ENCODE results near the gene TMEM74B. TPM values are rescaled to one million over a fixed set of nuclear protein-coding genes. Genes with fewer than 3 reads are reported as not detected.

Gene TMEM74B
- total RNA-seq, 1 donor from 2014 or later: 0.36 TPM

GRCh38 chr20:1212607-1213396, 28.0 kb upstream of the TMEM74B start:
- Mint-ChIP-seq H3K4me3 (no peak overlapping the region), H3K27ac (no peak overlapping the region), H3K36me3 (ENCODE audit: low read depth) (no peaks in the 10 kb centered on the region), H3K27me3 (ENCODE audit: insufficient read depth) (peaks cover 11% of the 10 kb centered on the region), H3K9me3 (no peaks in the 10 kb centered on the region), H3K4me1 (ENCODE audit: low read depth) (peaks cover 38% of the 10 kb centered on the region)
- intact Hi-C loops (cut with micrococcal nuclease): loop anchor here (1.0 to 5.0 kb wide), 6 partner anchors 28 to 397 kb away; partner anchors contain the start of genes PSMF1 and TMEM74B
- DNase-seq (ENCODE audit: low spot score): peak; percentile 59

DNA sequence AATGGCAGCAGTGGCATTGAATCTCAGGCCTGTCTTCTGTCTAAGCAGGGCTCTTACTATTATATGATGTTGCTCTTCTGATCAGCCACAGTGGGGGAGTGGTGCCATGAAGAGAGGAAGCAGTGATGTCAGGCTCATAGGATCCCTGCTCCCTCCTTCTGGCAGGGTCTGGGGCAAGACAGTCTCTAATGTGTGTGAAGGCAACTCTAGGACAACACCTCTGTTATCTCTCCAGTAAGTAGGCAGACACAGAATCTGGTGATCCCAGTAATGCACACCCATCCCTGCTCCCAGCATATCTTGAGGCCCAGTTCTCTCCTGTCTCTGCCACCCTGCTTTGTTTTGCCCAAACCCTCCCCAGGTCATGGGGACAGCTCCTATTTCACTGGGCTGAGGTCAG, 27.2 kb upstream of the TMEM74B start:
- H3K4me3 Mint-ChIP-seq: no peak overlapping the region
- no peak overlapping the region for H3K27ac Mint-ChIP-seq
- H3K36me3 Mint-ChIP-seq (ENCODE audit: low read depth): no peaks in the 10 kb centered on the region
- peaks cover 38% of the 10 kb centered on the region for H3K4me1 Mint-ChIP-seq (ENCODE audit: low read depth)
- intact Hi-C loops (cut with micrococcal nuclease): loop anchor here (2.0 to 5.0 kb wide), 2 partner anchors 27 to 255 kb away; partner anchors contain the start of gene TMEM74B
- H3K27me3 Mint-ChIP-seq (ENCODE audit: insufficient read depth): peaks cover 14% of the 10 kb centered on the region
- H3K9me3 Mint-ChIP-seq: no peaks in the 10 kb centered on the region
- no peak for DNase-seq (ENCODE audit: low spot score)

DNA sequence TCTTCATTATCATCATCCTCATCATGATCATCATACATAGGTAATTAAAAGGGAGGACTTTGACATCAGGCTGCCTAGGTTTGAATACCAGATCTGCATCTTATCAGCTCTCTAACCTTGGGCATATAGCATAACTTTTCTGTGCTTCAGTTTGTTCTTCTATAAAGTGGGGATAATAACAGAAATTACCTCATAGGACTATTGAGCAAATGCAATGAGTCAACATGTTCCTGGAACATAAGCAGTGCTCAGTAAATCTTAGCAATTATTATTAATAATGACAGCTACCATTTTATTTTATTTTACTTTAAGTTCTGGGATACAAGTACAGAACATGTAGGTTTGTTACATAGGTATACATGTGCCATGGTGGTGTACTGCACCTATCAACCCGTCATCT, 25.7 kb upstream of the TMEM74B start:
- H3K27me3 Mint-ChIP-seq (ENCODE audit: insufficient read depth): peaks cover 14% of the 10 kb centered on the region
- no peak for DNase-seq (ENCODE audit: low spot score)
- peaks cover 25% of the 10 kb centered on the region for H3K4me1 Mint-ChIP-seq (ENCODE audit: low read depth)
- intact Hi-C loops (cut with micrococcal nuclease): loop anchor here (5.0 kb wide), 1 partner anchor 253 kb away; no protein-coding TSS in a partner anchor
- H3K4me3 Mint-ChIP-seq: no peak overlapping the region
- H3K36me3 Mint-ChIP-seq (ENCODE audit: low read depth): no peaks in the 10 kb centered on the region
- H3K27ac Mint-ChIP-seq: no peak overlapping the region
- no peaks in the 10 kb centered on the region for H3K9me3 Mint-ChIP-seq

DNA sequence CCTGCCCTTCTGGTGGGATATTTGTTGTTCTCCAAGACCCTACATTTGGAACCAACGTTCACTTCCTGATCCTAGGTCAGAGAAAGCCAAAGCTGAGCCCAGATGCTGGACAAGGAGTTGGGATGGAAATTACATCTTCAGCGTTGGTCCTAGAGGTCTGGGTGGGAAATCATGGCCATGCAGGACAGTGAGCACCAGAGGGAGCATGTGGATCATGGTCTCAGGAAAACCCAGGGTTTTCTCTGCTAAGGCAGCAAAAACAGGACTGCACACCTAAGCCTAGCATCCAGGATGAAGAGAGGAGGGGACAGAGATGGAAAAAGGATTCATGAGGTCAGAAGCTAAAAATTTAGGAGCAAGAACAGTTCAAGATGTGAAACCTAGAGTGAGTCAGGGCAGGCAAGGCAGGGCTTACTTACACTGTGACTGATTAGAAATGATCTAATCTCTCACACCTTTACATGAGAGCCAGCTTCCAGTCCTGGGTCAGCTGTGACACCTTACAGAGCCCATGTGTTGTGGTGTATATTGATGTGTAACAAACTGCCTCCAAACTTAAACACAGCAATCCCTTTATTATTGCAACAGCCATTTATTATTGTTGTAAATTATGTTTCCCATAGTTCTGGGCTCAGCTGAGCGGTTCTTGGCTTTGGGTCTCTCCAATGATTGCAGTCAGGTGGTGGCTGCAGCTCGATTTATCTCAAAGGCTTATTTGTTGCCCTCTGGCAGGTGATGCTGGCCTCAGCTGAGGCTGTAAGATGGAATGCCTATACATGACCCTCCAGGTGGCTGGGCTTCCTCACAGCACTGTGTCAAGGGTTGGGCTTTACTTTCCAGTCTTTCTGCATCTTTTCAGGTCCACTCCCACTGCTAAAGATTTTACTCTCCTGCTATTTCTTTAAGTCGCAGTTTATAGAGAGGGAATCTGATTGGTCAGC, 24.9 kb upstream of the TMEM74B start:
- no peaks in the 10 kb centered on the region for H3K36me3 Mint-ChIP-seq (ENCODE audit: low read depth)
- H3K27me3 Mint-ChIP-seq (ENCODE audit: insufficient read depth): peaks cover 14% of the 10 kb centered on the region
- H3K9me3 Mint-ChIP-seq: no peaks in the 10 kb centered on the region
- H3K4me1 Mint-ChIP-seq (ENCODE audit: low read depth): peaks cover 17% of the 10 kb centered on the region
- no peak for DNase-seq (ENCODE audit: low spot score)
- H3K27ac Mint-ChIP-seq: no peak overlapping the region
- H3K4me3 Mint-ChIP-seq: no peak overlapping the region
- intact Hi-C loops (cut with micrococcal nuclease): loop anchor here (5.0 kb wide), 1 partner anchor 252 kb away; no protein-coding TSS in a partner anchor

- Mint-ChIP-seq H3K4me1 (ENCODE audit: low read depth) (peaks cover under 1% of the 10 kb centered on the region), H3K27me3 (ENCODE audit: insufficient read depth) (peaks cover 14% of the 10 kb centered on the region), H3K27ac (no peak overlapping the region), H3K36me3 (ENCODE audit: low read depth) (no peaks in the 10 kb centered on the region), H3K4me3 (no peak overlapping the region), H3K9me3 (no peaks in the 10 kb centered on the region)
- intact Hi-C loops (cut with micrococcal nuclease): no loop called here
- no peak for DNase-seq (ENCODE audit: low spot score)
Measured at GRCh38 chr20:1207293-1207878, 22.6 kb upstream of the TMEM74B start.

DNA sequence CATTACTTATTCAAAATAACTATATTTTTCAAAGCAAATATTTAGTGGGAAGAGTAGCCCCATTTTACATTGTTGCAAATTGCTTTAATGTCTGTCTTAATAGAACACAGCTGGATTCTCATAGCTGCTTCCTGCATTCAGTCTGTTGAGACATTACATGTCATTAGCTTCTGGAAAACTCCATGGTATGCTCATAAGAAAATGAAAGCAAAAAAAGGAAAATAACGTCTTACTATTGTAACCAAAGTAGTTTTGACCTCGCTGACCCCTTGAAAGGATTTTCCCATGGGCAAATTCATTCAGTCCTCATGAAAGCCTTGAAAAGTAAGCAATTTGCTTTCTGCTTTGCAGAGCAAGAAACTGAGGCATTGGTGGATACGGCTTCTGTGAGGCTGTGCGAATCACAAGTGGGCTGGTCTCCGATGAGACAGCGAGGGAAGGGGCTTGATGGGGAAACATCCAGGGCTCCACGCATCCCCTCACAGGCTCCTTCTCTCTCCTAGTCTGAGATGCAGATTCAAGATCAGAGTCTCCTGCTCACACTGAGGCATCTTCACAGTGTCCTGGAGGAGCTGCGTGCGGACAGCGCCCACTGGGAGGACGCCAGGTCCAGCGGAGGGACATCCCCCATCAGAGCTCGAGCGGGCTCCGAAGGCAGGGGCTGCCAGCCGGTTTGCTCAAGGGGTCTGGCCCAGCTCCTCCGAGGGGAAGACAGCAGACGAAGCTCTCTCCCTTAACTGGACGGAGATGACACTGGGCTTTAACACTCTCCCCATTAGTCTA, 21.8 kb upstream of the TMEM74B start:
- intact Hi-C loops (cut with micrococcal nuclease): no loop called here
- H3K4me1 Mint-ChIP-seq (ENCODE audit: low read depth): no peaks in the 10 kb centered on the region
- DNase-seq (ENCODE audit: low spot score): no peak
- H3K4me3 Mint-ChIP-seq: no peak overlapping the region
- H3K27me3 Mint-ChIP-seq (ENCODE audit: insufficient read depth): peaks cover 14% of the 10 kb centered on the region
- H3K9me3 Mint-ChIP-seq: no peaks in the 10 kb centered on the region
- no peak overlapping the region for H3K27ac Mint-ChIP-seq
- H3K36me3 Mint-ChIP-seq (ENCODE audit: low read depth): no peaks in the 10 kb centered on the region

DNA sequence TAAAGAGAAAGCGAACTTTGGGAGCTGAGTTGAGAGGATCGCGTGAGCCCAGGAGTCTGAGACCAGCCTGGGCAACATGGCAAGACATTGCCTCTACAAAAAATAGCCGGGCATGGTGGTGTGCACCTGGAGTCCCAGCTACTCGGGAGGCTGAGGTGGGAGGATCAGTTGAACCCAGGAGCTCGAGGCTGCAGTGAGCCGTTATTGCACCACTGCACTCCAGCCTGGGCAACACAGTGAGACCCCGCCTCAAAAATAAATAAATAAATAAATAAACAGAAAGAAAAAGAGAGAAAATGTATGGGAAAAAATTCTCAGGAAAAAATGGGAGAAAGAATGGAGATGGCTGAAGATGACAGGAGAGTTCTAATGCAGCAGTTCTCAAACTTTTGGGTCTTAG, 21.0 kb upstream of the TMEM74B start:
- no peak overlapping the region for H3K27ac Mint-ChIP-seq
- no peaks in the 10 kb centered on the region for H3K36me3 Mint-ChIP-seq (ENCODE audit: low read depth)
- peaks cover 14% of the 10 kb centered on the region for H3K27me3 Mint-ChIP-seq (ENCODE audit: insufficient read depth)
- intact Hi-C loops (cut with micrococcal nuclease): no loop called here
- no peak overlapping the region for H3K4me3 Mint-ChIP-seq
- no peaks in the 10 kb centered on the region for H3K4me1 Mint-ChIP-seq (ENCODE audit: low read depth)
- no peak for DNase-seq (ENCODE audit: low spot score)
- H3K9me3 Mint-ChIP-seq: no peaks in the 10 kb centered on the region

GRCh38 chr20:1204576-1204975, 19.8 kb upstream of the TMEM74B start:
- peaks cover 9% of the 10 kb centered on the region for H3K27me3 Mint-ChIP-seq (ENCODE audit: insufficient read depth)
- no peaks in the 10 kb centered on the region for H3K36me3 Mint-ChIP-seq (ENCODE audit: low read depth)
- H3K4me3 Mint-ChIP-seq: no peak overlapping the region
- no peak overlapping the region for H3K27ac Mint-ChIP-seq
- intact Hi-C loops (cut with micrococcal nuclease): no loop called here
- H3K9me3 Mint-ChIP-seq: no peaks in the 10 kb centered on the region
- peaks cover 10% of the 10 kb centered on the region for H3K4me1 Mint-ChIP-seq (ENCODE audit: low read depth)
- DNase-seq (ENCODE audit: low spot score): no peak

- intact Hi-C loops (cut with micrococcal nuclease): no loop called here
- no peak overlapping the region for H3K27ac Mint-ChIP-seq
- peaks cover 8% of the 10 kb centered on the region for H3K27me3 Mint-ChIP-seq (ENCODE audit: insufficient read depth)
- H3K9me3 Mint-ChIP-seq: no peaks in the 10 kb centered on the region
- DNase-seq (ENCODE audit: low spot score): no peak
- H3K4me1 Mint-ChIP-seq (ENCODE audit: low read depth): peaks cover 10% of the 10 kb centered on the region
- H3K4me3 Mint-ChIP-seq: no peak overlapping the region
- no peaks in the 10 kb centered on the region for H3K36me3 Mint-ChIP-seq (ENCODE audit: low read depth)
Measured at GRCh38 chr20:1204113-1204512, 19.3 kb upstream of the TMEM74B start.

DNA sequence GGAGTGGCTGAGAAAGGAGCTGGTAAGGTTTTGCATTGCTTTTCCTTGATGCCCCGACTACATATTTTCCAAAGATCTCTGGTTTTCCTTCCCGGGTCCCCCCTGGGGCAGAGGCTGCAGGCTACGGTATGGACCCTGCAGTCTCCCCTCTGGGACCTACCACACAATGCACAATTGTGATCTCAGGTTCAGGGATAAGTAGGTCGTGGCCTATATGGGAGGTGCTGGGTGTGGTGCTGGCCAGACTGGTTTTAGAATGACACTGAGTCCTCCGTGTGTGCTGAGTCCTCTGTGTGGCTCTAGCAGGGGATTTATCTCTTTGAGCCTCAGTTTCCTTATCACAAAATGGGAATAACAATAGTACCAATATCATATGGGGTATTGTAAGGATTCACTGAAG, 18.8 kb upstream of the TMEM74B start:
- no peaks in the 10 kb centered on the region for H3K36me3 Mint-ChIP-seq (ENCODE audit: low read depth)
- peaks cover 5% of the 10 kb centered on the region for H3K27me3 Mint-ChIP-seq (ENCODE audit: insufficient read depth)
- no peak for DNase-seq (ENCODE audit: low spot score)
- no peaks in the 10 kb centered on the region for H3K9me3 Mint-ChIP-seq
- H3K4me1 Mint-ChIP-seq (ENCODE audit: low read depth): peaks cover 10% of the 10 kb centered on the region
- intact Hi-C loops (cut with micrococcal nuclease): no loop called here
- H3K4me3 Mint-ChIP-seq: no peak overlapping the region
- H3K27ac Mint-ChIP-seq: no peak overlapping the region

DNA sequence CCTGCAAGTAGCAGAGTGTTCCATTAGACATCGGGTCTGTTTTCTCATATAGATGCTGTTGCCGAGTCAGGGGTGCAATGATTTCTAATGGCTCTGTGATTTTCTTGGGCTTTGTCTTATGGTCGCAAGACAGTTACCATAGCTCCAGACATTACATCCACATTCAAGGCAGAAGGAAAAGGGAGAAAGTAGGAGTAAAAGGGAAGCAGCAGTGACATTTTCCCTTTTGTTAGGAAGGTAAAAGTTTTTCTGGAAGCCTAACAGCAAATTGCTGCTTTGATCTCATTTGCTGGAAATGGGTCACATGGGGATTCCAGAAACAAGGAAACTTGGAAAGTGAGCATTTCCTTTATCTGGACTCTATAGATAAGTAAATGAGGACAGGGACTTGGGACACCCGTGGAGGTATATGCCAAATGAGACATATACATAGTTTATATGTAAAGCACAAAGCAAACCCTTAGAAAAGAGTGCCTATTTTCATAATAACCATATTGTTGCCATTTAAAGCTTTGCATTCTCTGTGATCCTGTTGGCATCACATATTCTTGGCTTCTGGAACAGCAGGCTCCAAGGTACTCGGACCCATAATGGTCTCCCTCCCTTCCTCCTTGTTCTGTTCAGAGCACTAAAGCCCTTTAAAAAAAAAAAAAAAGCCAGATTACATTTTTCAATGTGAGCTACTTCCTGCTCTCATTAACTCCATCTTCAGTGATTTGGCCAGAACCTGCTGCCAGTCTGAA, 18.2 kb upstream of the TMEM74B start, which contains the start of gene C20orf202:
C20orf202 (plus strand) TSS at position 693 of the 743 bp plus-strand sequence. CDS start 132 bp downstream, outside the sequence.
- Mint-ChIP-seq H3K4me3 (no peak within 1 kb of the TSS), H3K27ac (no peak within 1 kb of the TSS), H3K9me3 (no peaks in the 10 kb centered on the region), H3K4me1 (ENCODE audit: low read depth) (peaks cover 10% of the 10 kb centered on the region), H3K27me3 (ENCODE audit: insufficient read depth) (peaks cover 5% of the 10 kb centered on the region), H3K36me3 (ENCODE audit: low read depth) (no peaks in the 10 kb centered on the region)
- no peak for DNase-seq (ENCODE audit: low spot score)
- intact Hi-C loops (cut with micrococcal nuclease): no loop called here
